ENCODE results near the gene ABCF3.

ABCF3 gene

DNA sequence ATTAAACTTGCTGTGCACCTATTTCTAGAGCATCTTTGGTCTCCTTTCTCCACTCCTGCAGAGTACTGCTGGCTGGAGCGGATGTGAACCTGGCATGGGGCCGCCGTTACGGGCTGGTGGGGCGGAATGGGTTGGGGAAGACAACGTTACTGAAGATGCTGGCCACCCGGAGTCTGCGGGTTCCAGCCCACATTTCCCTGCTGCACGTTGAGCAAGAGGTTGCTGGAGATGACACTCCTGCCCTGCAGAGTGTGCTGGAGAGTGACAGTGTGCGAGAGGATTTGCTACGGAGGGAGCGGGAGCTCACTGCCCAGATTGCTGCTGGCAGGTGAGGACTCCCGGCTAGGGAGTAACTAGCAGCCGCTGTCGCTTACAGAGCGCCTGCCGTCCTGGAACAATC, 2.1 kb downstream of the ABCF3 start:
- no peak for DNase-seq

DNA sequence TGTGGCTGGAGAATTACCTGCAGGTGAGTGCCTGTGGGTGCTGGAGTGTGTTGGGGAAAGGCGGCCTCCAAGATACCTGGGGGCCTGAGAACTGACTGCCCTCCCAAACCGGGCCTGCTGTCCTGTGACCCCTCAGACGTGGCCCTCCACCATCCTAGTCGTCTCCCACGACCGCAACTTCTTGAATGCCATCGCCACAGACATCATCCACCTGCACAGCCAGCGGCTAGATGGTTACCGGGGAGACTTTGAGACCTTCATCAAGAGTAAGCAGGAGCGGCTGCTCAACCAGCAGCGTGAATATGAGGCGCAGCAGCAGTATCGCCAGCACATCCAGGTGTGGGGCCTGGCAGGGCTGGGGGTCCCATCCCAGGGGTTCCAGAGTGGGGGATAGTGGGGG, 3.4 kb downstream of the ABCF3 start:
- no peak for DNase-seq

DNA sequence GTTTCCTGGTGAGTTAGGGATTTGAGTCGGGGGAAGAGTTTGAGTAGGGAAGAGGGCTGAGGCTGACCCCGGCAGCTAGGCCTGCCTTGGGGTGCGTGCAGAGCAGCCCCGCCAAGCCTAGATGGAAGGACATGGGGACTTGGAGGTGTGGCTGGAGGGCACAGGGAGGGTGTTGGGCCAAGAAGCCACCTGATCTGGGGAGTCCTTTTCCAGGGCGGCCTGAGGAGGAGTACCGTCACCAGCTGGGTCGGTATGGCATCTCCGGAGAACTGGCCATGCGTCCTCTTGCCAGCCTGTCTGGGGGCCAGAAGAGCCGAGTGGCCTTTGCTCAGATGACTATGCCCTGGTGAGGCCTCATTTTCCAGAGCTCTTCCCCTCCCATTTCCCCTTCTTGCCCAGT, 6.9 kb downstream of the ABCF3 start:
- no peak for DNase-seq

DNA sequence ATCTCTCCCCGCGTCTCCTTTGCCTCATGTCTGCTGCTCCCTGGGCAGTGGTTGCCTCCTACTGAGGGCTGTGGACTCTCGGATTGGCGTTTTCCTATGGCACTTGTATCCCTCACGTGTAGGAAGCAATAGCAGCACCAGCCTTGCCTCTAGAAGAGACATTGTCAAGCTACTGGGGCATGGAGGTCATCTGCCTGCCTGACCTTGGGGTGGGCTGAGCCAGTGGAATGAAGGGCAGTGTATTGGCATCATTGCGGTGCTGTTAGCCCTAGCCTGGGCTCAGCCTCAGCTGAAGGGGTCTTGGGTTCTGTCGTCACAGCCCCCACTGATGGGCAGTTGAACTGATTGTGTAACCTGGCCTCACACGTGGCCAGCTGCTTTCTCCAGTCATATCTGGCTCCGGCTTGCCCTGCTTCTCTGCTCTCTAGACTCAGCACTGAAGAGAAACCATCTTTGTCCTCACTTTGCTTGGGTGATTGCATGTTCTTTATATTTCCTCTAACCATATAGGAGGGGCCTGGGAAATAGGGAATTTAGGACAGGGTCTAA, 8.1 kb downstream of the ABCF3 start:
- no peak for DNase-seq

DNA sequence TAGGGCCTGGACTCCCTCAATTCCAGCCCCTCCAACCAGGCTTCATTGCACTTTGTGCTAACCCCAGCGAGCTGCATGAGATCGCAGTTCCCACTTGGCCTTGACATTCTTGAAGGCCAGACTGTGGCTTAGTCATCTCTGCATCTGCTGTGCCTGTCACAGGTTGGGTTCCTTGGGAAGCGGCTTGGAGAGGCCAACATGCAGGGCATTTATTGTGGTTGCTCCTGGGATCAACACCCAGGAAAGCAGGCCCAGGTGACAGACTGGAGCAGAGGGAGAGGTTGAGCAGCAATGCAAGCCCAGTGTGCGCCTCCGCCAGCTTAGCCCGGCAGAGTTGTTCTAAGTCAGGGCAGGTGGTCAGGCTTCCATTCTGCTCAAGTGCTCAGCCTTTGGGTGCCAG, 10.5 kb downstream of the ABCF3 start:
- no peak for DNase-seq

DNA sequence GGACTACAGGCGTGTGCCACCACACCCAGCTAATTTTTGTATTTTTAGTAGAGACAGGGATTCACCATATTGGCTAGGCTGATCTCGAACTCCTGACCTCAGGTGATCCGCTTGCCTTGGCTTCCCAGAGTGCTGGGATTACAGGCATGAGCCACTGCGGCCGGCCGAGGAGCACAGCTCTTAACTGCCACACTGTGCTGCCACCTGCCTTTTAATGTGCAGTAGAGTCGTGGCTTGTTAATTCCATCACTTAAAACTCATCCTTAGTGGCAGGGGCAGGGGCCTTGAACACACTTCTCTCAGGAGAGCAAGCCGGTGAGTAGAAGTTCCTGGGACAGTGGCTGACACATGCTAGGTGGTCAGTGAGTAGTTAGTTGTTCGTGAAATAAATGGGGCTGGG, 12.5 kb downstream of the ABCF3 start:
- DNase-seq: no peak

DNA sequence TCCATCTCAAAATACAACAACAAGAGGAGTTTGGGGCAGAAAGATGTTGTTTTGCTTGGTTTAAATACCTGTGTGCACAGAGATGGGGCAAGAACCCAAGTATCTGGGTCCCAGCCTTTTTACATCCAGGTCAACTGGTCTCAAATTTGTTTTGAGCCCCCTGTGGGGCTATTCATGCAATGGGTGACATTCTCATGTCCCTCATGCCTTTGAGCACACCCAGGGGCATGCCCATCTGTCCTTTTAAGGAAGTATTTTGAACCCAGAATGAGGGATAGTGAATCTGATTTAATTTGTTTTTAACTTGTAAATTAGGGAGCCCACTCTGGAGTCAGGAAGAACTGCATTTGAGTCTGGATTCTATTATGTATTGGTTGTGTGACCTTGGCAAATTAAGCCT, 14.8 kb downstream of the ABCF3 start:
- no peak for DNase-seq

DNA sequence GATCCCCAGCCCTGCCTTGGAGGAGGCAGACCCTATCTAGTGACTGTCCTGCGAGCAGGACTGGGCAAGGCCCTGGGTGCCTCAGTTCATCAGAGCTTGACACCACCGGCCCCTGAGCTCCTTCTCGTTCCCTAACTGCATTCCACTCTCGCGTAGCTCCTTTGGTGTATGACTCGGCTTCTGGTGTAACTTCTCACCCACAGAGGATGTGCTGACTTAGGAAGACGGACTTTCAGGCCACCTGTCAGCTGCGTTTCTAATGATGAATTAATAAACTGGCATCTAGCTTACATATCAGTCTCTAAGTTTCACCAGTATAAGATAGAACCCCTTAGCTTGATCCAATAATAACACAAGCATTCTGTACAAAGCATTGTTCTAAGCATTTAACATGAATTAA, 17.5 kb downstream of the ABCF3 start:
- DNase-seq: no peak

DNA sequence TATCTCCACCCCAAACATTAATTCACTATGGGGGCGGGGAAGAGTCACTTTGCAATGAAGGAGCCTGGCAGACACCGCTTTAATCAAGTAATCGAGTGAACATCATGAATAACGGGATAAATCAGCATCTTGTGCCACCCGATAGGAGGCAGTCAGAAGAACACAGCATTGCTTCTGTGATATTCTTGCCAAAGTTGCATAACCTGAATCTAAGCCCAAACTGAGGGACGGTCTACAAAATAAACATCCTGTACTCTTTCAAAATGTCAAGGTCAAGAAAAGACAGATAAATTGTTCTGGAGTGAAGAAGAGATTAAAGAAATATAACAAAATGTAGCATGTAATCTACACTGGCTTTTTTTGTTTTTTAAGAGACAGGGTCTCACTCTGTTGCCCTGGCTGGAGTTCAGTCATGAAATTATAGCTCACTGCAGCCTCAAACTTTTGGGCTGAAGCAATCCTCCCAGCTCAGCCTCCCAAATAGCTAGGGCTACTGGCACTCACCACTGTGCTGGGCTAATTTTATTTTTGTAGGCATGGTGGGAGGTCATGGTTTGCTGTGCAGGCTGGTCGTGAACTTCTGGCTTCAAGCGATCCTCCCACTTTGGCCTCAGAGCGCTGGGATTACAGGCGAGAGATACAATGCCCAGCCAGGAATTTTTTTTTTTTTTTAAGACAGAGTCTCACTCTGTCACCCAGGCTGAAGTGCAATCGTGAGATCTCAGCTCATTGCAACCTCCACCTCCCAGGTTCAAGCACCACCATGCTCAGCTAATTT, 23.3 kb downstream of the ABCF3 start:
- no peak for DNase-seq

DNA sequence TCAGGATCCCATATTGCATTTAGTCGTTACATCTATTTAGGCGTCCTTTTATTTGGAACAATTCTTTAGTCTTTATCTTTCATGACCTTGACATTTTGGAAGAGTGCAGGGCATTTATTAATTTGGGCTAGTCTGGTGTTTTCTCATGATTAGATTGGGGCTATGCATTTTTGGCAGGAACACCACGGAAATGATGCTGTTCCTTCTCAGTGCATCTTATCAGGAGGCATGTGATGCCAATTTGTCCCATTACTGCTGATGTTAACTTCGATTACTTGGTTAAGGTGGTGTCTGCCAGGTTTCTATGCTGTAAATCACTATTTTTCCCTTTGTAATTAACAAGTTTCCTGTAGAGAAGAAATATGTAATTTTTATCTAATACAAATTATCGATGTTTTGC, 25.3 kb downstream of the ABCF3 start:
- no peak for DNase-seq

DNA sequence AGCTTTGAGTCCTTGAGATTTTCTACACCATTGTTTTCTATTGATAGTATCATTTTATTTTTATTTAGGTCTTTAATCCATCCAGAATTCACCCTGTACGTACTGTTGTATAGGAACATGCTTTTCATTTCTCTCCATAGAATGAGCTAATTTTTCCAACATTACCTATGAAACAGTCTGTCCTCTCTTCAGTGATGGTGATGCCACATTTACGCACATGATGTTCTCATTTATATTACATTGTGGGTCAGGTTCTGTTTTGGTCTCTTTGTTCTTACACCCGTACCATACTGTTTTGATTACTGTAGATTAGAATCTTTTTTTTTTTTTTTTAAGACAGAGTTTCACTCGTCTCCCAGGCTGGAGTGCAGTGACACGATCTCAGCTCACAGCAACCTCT, 25.7 kb downstream of the ABCF3 start:
- no peak for DNase-seq

DNA sequence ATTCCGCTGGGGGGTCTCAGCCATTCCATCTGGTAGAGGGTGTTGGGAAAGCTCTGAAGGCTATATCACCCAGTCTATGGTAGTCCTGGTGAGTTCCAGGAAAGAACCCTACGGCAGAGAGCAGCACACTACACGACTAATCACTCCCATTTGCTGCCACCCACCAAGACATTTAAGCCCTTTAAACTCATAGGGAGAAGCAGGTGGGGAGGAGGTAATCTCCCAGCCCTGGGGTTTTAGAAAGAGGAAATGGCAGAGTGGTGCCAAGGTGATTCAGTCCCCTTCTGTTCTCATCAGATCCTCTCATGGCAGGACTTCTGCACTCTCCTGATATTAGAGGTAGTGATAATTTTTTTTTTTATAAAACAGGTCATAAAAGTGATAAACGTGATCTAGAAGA, 32.8 kb downstream of the ABCF3 start:
- no peak for DNase-seq

DNA sequence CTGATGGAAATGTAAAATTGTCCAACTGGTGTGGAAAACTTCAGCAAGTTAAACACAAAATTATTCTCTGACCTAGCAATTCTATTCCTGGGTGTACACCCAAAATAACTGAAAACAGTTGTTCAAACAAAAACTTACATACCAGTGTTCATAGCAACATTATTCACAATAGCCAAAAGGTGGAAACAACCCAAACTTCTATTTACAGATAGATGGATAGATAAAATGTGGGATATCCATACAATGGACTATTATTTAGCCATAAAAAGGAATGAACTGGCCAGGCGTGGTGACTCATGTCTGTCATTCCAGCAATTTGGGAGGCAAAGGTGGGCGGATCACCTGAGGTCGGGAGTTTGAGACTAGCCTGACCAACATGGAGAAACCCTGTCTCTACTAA, 36.5 kb downstream of the ABCF3 start:
- no peak for DNase-seq

DNA sequence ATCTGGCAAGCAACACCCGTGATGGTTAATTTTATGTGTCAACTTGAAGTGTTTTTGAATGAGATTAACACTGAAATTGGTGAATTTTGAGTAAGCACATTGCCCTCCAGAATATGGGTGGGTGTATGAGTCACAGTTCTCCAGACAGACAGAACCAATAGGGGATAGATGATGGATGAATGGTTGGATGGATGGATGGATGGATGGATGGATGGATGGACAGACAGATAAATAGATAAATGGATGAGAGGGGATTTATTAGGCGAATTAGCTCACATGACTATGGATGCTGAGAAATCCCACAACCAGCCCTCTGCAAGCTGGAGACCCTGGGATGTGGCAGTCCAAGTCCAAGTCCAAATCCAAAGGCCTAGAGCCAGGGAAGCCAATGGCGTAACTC, 37.9 kb downstream of the ABCF3 start:
- no peak for DNase-seq

DNA sequence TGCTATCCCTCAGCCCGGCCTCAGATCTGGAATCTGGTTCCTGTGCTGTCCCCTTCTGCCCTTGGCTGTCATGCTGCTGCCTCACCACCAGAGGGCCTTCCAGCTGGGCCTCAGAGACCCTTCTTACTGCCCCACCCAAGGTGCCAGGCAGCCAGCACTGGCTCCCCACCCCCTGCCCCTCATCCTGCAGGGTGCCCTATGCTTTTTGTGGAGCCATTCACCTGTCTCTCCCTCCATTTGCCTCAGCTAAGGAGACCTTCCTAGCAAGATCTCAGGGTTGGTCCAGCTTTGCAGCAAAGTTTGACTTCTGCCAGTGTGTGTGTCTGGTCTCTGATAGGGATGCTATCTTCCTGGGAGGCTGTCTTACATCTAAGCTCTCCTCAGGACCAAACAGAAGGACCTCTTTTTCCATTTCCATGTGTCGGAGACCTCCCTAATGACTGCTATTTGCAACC, 41.5 kb downstream of the ABCF3 start:
- peak; percentile 38 to 46 for DNase-seq

DNA sequence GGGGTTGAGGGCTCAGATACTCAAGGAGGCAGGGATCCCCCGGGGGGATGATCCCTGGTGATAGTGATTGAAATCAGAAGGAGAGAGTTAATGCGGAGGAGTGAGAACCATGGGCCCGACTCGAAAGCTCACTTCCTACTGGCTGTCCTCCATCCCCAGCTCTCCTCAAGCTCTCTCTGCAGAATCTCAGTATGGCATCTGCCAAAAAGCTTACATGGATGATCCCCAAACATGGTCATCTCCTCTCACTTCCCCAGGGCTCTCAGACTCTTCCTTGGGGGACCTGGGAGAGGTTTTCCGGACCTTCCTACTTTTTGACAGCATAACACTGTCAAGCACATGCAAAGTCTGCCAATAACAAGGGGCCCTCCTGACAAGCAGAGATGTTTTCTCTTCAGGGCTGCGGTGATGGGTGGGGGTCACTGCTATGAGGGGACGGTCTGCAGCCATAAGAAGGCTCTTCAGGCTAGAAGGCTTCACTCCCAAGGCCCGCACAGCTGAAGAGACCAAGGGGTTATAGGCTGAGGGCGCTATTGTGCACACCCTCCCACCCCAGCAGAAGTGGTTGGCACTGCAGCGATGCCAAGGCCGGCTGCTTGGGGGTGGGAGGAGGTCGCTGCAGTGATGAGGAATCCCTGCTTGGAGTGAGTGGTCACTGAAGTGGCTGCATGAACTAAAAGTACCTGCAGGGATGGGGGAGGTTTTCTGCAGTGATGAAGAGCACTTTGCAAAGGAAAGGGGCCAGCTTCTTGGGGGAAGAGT, 42.6 kb downstream of the ABCF3 start:
- no peak for DNase-seq

DNA sequence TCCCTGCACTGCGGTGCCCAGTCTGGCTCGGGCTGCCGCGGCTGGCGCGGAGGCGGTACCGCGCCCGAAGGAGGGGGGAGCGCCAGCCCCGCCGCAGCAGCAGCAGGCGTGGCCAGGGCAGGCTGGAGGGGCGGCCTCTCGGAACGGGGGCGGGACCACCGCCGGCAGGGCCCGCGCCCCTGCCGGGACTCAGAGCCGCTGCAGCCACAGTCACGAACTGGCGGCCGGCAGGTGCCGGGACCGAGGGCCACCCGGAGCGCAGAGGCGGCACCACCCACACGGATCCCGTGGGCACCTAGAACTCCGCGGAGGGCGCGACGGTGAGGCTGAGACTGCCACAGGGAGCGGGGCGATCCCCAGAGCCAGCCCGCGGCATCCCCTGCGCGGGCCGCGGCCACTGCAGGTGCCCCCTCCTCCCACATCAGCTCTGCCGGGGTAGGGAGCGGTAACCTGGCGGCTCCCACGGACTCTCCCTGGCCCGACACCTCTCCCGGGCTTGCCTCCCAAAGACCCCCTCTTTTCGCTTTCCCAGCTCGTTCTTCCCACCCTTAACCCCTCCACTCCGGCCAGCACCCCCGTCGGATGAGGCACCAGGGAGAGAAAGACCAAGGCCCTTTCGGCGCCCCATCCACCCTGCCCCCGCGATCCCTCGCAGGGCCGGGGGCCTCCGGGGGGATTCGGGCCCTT, 43.5 kb downstream of the ABCF3 start, which contains the start of gene VWA5B2:
TSS of gene VWA5B2 (plus strand) at position 192 of the 687 bp plus-strand sequence. CDS start 944 bp downstream, outside the sequence.
- peak; percentile 55 to 56 for DNase-seq

DNA sequence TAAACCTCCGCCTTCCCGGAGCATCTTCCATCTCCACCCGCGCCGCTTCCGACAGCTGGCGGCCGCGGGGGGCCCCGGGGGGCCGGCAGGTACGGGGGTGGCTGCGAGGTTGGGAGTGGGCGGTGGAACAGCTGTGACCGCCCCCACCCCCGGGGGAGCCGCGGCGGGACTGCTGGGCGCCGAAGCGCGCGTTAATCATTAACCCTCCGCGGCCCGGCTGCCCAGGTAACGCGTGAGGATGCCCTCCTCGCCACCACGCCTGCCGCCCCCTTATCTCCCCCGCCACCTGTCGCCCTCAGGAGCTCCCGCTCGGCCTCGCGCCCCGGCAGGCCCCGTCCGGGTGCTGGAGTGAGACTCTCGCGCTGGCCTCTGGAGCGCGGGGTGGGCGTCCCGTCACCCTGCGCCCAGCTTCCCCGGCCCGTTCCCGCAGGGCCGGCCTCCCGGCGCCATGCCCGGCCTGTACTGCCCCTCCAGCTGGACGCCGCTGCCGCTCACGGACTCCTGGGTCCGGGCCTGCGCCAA, 44.1 kb downstream of the ABCF3 start:
- DNase-seq: no peak

DNA sequence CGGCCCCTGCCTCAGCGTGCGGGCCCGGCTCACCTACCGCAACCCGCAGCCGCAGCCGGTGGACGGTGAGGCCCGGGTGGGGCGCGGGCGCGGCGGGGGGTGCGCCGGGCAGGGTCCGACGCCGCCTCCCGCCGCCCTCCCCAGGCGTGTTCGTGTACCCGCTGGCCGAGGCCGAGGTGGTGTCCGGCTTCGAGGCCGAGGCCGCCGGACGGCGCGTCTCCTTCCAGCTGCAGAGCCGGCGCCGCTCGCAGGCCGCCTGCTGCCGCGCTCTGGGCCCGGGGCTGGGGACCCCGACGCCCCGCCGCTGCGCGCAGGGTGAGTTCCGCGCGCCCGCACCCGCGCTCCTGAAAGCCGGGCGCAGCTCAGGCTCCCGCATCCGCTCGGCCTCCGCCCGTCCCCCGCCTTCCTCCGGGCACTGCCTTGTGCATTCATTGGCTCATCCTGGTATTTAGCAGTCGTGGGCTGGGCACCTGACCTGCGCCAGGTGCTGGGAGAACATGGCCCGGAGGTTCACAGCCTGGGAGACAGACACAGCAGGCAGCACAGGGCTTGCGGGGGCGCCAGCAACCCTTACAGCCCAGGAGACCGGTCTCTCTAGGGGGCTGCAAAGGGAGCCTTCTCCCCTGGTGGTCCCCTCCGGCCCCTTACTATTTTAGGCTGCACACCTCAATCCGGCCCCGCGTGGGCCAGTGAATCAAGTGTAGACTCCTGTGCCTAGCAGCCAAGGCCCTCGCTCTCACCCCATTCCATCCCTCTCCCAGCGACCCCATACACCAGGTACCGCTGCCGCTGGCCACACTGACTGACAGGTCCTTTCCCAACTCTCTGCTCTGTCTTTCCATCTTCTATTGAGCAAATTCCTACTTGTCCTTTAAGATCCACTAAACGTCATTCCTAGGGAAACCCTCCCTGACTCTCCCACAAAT, 44.9 kb downstream of the ABCF3 start:
- no peak for DNase-seq

DNA sequence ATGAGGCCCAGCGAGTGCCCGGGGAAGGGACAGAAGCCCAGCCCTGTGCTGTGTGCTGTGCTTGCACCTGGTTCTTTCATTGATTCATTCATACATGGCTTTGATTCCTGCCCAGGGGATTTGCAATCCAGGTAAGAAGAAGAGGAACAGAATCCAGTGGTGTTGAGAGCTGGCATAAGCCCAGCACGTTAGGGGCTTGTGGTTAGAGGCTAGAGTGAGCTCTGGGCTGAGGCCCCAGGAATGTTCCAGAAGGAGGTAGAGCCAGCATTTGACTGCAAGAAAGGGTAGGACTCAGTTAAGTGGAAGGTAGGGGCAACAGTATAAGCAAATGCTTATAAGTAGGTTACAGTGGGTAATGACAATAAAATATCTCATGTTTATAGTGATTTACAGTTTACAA, 45.7 kb downstream of the ABCF3 start:
- DNase-seq: no peak

DNA sequence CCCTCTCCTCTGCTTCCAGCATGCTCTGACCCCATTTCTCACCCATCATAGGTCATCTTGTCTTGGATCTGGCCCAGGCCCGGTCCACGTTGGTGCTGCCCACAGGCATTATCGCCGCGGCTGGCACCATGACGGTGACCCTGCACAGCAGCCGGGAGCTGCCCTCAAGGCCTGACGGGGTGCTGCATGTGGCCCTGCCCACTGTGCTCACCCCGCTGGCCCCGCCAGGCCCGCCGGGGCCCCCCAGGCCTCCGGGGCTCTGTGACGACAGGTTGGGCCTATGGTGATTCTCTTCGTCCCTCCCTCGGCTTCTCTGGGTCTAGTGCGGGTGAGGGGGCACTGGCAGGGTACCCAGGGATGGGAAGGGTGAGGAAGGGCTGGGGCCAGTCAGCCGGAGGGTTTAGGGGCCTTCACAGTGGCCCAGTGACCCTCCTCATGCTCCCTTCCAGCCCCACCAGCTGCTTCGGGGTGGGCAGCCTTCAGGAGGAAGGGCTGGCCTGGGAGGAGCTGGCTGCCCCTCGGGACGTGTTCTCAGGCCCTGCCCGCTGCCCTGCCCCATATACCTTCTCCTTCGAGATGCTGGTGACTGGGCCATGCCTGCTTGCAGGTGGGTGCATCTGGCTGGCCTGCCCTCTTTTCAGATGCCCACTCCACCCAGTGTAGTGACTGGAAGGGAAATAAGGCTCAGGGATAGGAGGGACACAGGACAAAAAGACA, 47.3 kb downstream of the ABCF3 start:
- DNase-seq: no peak

All from activated CD4-positive, alpha-beta T cell treated with anti-CD3 and anti-CD28 coated beads, Interleukin-2, amount 50 U/mL, for 4 hours (primary cell).